Measurements from ENCODE around the gene C19orf38.
"Not testable (repeated sequence)": the region's sequence is repeated elsewhere in the genome, so short reads cannot be mapped to it uniquely, and the experiment has no call there.

C19orf38 gene

DNA sequence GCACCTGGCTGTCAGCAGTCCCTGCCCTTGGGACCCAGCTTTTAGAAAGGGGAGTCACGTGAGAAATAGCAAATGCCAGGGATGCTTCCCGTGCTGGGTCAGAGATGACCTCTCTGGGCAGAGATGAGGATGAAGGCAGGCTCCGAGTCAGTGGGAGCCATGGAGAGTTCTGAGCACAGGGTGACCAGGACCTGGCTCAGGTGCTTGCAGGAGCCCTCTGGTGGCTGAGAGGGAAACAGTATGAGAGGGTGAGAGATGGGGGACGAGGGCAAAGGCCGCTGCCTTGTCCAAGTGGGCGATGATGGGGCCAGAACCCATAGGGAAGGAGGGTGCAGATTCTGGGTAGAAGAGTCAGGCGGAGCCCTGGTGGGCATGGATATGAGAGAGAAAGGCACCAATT is 28.0 kb upstream of the C19orf38 start:
- no peak for DNase-seq (ENCODE audit: low read depth in 2 of 2, low spot score in 1 of 2)

DNA sequence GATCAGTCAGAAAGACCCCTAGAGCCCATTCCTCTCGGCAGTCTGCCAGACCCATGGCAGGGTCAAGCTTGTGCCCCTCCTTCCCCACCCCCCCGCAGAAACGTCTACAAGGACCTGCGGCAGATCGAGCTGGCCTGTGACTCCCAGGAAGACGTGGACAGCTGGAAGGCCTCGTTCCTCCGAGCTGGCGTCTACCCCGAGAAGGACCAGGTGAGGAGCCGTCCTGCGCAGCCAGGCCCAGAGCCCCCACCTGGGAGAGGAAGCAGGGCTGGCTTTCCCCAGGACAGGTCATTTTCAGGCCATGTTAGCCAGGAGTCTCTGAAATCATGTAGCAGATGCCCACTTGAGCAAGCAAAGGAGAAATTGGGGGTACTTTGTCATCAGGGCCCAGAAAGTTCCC is 24.5 kb upstream of the C19orf38 start:
- DNase-seq (ENCODE audit: low read depth in 2 of 2, low spot score in 1 of 2), result no peak

DNA sequence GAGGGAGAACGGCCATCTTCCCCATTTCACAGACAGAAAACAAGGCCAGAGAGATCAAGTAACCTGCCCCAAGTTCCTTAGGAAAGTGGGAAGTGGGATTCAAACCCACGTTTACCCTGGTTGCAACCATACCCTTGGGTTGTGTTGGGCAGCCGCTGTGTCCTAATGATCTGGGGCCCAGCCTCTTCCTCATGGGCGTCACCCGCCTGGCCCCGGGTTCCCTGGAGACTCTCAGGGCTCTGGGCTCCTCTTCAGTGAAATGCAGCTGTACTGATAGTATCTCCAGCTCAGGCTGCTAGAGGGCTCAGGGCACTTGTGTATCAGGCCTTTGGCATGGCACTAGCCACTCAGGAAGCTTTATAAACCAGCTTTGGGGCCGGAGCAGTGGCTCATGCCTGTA is 22.0 kb upstream of the C19orf38 start:
- DNase-seq (ENCODE audit: low read depth in 2 of 2, low spot score in 1 of 2), result no peak

GRCh38 chr19:10826846-10827245 is 21.4 kb upstream of the C19orf38 start:
- DNase-seq (ENCODE audit: low read depth in 2 of 2, low spot score in 1 of 2), result no peak

GRCh38 chr19:10828981-10829821 is 19.0 kb upstream of the C19orf38 start:
- DNase-seq (ENCODE audit: low read depth in 2 of 2, low spot score in 1 of 2), result no peak

- no peak for DNase-seq (ENCODE audit: low read depth in 2 of 2, low spot score in 1 of 2)
Observed at GRCh38 chr19:10829967-10830366, 18.2 kb upstream of the C19orf38 start.

- DNase-seq (ENCODE audit: low read depth in 2 of 2, low spot score in 1 of 2), result no peak
Observed at GRCh38 chr19:10830370-10830769, 17.8 kb upstream of the C19orf38 start.

GRCh38 chr19:10830931-10831779 is 17.1 kb upstream of the C19orf38 start:
- DNase-seq (ENCODE audit: low read depth in 2 of 2, low spot score in 1 of 2), result no peak

GRCh38 chr19:10831987-10832938 is 16.0 kb upstream of the C19orf38 start:
- no peak for DNase-seq (ENCODE audit: low read depth in 2 of 2, low spot score in 1 of 2)

GRCh38 chr19:10832939-10833296 is 15.3 kb upstream of the C19orf38 start:
- DNase-seq (ENCODE audit: low read depth in 2 of 2, low spot score in 1 of 2), result no peak

GRCh38 chr19:10835089-10835753 is 13.0 kb upstream of the C19orf38 start:
- DNase-seq (ENCODE audit: low read depth in 2 of 2, low spot score in 1 of 2), result no peak

DNA sequence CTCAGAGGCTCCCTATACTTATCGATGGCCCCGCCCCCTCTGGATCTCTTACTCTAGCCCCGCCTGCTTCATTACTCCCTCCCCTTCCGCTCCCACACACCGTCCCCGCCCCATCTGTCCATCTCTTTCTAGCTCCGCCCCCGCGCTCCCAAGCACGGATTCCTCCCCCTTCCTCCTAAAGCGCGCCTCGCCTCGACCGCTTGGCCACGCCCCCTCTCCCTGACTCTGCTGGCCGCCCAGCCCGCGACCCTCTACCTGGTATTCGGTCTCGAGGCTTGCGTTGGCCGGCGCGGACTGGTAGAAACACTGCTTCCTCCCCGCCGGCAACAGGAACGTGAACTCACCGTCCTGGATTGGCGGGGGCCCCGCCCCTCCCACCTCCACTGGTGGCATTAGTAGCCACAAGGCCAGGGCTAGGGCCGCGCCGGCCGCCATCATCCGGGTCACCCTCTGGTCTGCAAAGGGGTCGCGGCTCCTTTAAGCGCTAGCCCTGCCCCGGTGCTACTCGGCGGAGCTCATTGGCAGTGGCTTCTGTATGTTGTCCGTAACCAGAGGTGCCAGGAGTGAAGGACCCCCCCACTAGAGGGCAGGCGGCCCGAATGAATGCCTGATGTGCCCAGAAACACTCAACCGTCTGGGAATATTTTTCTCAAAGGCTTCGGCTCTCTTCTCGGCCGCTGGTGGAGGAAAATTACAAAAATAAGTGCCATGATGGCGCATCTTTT is 12.3 kb upstream of the C19orf38 start, which contains the start of gene TMED1:
TMED1 (minus strand) TSS at position 459 of the 725 bp plus-strand sequence; CDS start at position 438, 21 bp downstream.
- peak; percentile 85 for DNase-seq (ENCODE audit: low read depth in 2 of 2, low spot score in 1 of 2)

DNA sequence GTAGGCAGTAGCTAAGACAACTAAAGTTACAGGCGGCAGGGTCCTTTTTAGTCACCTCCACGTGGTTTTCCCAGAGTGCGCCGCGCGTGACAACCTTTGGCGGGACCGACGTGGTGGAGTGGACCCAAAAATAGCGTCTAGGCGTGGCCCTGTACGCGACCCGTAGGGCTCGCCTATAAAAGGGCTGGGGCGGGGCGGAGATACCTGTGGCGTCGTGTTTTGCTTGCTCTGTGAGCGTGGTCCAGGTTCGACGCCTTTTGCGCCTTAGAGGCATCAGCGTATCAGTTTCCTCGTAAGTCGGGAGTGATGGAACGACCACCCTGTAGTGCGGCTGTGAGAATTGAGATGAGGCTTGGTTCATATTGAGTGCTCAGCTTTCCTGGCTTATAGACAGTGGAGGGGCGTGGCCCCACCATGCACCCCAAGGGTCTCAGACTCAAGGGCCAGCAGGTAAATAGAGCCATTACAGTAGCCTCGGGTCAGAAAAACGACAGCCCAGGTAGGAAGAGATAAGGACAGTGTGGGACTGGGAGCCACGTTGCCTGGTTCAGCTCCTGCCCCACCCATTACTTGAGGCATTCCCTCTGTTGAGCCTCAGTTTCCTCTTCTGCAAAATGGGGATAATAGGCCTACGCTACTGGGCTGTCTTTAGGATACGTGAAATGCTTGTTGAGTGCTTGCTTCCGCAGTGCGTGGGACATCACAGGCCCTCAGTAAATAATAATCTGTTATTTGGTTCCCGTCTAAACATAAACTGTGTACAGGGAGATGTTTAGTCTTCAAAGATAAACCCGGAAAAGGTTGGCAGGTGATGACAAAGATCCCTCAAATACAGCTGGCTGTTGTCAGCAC is 11.5 kb upstream of the C19orf38 start:
- DNase-seq (ENCODE audit: low read depth in 2 of 2, low spot score in 1 of 2), result peak; percentile 53 to 58

DNA sequence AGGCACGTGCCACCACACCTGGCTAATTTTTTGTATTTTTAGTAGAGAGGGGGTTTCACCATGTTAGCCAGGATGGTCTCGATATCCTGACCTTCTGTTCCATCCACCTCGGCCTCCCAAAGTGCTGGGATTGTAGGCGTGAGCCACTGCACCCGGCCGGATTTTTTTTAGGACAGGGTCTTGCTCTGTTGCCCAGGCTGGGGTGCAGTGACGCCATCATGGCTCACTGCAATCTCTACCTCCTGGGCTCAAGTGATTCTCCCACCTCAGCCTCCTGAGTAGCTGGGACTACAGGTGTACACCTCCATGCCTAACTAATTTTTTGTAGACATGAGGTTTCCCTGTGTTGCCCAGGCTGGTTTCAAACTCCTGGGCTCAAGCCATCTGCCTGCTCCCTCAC is 10.6 kb upstream of the C19orf38 start:
- DNase-seq (ENCODE audit: low read depth in 2 of 2, low spot score in 1 of 2), result not testable (repeated sequence)

DNA sequence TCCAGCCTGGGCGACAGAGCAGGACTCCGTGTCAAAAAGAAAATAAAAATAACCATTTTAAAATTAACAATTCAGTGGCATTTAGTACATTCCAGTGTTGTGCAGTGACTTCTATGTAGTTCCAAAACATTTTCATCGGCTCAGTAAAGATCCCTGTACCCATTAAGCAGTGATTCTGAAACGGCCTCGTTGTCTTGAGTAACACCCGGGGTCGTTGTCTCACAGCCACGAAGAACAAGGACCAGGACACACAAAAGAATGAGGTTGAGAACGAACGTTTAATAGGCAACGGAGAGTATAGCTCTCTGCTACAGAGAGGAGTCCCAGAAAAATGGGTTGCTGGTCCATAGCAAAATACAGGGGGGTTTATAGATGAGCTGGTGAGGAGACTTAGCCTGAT is 9.8 kb upstream of the C19orf38 start:
- DNase-seq (ENCODE audit: low read depth in 2 of 2, low spot score in 1 of 2), result no peak

GRCh38 chr19:10839114-10840050 is 8.8 kb upstream of the C19orf38 start:
- DNase-seq (ENCODE audit: low read depth in 2 of 2, low spot score in 1 of 2), result no peak

- no peak for DNase-seq (ENCODE audit: low read depth in 2 of 2, low spot score in 1 of 2)
Observed at GRCh38 chr19:10842788-10843187, 5.4 kb upstream of the C19orf38 start.

Data from stimulated activated CD8-positive, alpha-beta memory T cell treated with anti-CD3 and anti-CD28 coated beads, Interleukin-4, amount 100 ng/mL, for 4 hours (primary cell).